ENCODE measurements around the gene UGT1A4. TPM values are rescaled to one million over a fixed set of nuclear protein-coding genes. Genes with fewer than 3 reads are reported as not detected.
"Not testable (repeated sequence)": the region's sequence is repeated elsewhere in the genome, so short reads cannot be mapped to it uniquely, and the experiment has no call there.

Gene UGT1A4
- total RNA-seq, 2 experiments from 2014 or later = not detected

DNA sequence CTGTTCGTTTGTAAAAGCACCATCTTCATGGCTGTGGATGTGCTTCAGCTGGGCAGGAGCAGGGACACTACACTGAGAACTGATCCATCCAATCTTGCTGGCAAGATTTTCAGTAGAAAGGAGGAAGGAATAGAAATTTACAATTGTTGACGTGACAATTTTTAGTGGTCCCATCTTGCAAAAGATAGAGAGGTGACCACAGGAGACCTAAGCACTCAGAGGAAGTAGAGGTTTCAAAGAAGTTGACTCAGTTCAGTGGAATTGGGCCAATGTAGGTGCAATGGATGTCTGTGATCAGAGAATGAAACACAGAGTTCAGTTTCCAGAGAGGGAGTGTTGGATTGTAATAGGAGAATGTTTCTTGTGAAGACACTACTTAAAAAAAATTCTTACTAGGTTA is 4.4 kb upstream of the UGT1A4 start:
- no peak overlapping the region for H3K4me3 Mint-ChIP-seq
- Histone ChIP-seq H3K4me3 (ENCODE audit: low read length) (no peak overlapping the region), H3K36me3 (ENCODE audit: insufficient read depth, low read length) (no peaks in the 10 kb centered on the region), H3K9me3 (ENCODE audit: control insufficient read depth in 1 of 2, insufficient read depth in 1 of 2, low read length in 2 of 2) (no peaks in the 10 kb centered on the region), H3K4me1 (ENCODE audit: insufficient read depth, low read length) (no peaks in the 10 kb centered on the region), H3K27ac (ENCODE audit: low read depth in 1 of 2, low read length in 2 of 2) (no peak overlapping the region), H3K27me3 (ENCODE audit: control insufficient read depth in 1 of 2, insufficient read depth in 2 of 2, low read length in 2 of 2) (peaks cover 0 to 13% of the 10 kb centered on the region in 2 experiments)
- no peak for DNase-seq
- no peaks in the 10 kb centered on the region for H3K9me3 Mint-ChIP-seq
- ChIA-PET POLR2A (no interaction called here), CTCF (no interaction called here)
- TF ChIP-seq, protein P1, sequence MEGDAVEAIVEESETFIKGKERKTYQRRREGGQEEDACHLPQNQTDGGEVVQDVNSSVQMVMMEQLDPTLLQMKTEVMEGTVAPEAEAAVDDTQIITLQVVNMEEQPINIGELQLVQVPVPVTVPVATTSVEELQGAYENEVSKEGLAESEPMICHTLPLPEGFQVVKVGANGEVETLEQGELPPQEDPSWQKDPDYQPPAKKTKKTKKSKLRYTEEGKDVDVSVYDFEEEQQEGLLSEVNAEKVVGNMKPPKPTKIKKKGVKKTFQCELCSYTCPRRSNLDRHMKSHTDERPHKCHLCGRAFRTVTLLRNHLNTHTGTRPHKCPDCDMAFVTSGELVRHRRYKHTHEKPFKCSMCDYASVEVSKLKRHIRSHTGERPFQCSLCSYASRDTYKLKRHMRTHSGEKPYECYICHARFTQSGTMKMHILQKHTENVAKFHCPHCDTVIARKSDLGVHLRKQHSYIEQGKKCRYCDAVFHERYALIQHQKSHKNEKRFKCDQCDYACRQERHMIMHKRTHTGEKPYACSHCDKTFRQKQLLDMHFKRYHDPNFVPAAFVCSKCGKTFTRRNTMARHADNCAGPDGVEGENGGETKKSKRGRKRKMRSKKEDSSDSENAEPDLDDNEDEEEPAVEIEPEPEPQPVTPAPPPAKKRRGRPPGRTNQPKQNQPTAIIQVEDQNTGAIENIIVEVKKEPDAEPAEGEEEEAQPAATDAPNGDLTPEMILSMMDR (IDR thresholded peaks at IDR 0.05) = no peak
- no peak overlapping the region for H3K27ac Mint-ChIP-seq
- no peak for ATAC-seq (ENCODE audit: poor library complexity)
- intact Hi-C loops (cut with DNase I, micrococcal nuclease) = loop anchor here (5.0 to 10.0 kb wide), 4 partner anchors 312 to 952 kb away; no protein-coding TSS in a partner anchor
- no peaks in the 10 kb centered on the region for H3K36me3 Mint-ChIP-seq (ENCODE audit: low read depth)
- H3K4me1 Mint-ChIP-seq (ENCODE audit: low read depth) = no peaks in the 10 kb centered on the region
- H3K27me3 Mint-ChIP-seq = peaks cover 37% of the 10 kb centered on the region

DNA sequence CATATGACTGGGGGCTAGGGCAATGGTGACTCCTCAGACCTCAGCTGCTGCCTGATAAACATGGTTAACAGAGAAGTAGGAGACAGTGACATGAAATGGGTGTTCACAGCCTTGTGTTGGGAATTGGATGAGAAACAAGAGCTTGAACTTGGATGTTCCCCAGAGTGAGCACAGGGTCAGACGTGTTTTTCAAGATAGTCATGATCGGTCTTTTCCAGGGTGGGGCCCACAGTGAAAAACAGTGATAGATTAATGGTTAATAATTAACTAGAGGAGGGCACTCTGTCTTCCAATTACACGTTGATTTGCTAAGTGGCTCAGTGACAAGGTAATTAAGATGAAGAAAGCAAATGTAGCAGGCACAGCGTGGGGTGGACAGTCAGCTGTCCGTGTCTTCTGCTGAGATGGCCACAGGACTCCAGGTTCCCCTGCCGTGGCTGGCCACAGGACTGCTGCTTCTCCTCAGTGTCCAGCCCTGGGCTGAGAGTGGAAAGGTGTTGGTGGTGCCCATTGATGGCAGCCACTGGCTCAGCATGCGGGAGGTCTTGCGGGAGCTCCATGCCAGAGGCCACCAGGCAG is 10.3 kb downstream of the UGT1A4 start, which contains the start of gene UGT1A3:
UGT1A3 (plus strand) TSS at position 320 of the 579 bp plus-strand sequence; CDS start at position 405, 85 bp downstream.
- CTCF ChIA-PET = no interaction called here

DNA sequence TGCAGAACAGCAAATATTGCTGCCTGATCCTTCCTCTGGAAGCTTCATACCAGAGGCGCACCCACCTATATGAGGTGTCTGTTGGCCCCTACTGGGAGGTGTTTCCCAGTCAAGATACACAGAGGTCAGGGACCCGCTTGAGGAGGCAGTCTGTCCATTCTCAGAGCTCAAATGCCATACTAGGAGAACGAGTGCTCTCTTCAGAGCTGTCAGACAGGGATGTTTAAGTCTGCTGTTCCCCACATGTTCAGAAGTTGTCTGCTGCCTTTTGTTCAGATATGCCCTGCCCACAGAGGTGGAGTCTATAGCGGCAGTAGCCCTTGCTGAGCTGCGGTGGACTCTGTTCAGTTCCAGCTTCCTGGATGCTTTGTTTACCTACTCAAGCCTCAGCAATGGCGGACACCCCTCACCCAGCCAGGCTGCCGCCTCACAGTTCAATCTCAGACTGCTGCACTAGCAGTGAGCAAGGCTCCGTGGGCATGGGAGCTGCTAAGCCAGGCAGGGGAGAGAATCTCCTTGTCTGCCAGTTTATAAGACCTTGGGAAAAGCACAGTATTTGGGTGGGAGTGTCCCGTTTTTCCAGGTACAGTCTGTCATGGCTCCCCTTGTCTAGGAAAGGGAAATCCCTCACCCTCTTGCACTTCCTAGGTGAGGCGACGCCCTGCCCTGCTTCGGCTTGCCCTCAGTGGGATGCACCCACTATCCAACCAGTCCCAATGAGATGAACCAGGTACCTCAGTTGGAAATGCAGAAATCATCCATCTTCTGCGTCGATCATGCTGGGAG is 18.5 kb downstream of the UGT1A4 start:
- H3K4me3 ChIP-seq (ENCODE audit: low read length); H3K4me1 ChIP-seq (ENCODE audit: insufficient read depth, low read length); H3K27me3 ChIP-seq (ENCODE audit: control insufficient read depth in 1 of 2, insufficient read depth in 2 of 2, low read length in 2 of 2); H3K36me3 ChIP-seq (ENCODE audit: insufficient read depth, low read length); H3K9me3 Mint-ChIP-seq; H3K9me3 ChIP-seq (ENCODE audit: control insufficient read depth in 1 of 2, insufficient read depth in 1 of 2, low read length in 2 of 2); CTCF ChIA-PET; ATAC-seq (ENCODE audit: poor library complexity); H3K36me3 Mint-ChIP-seq (ENCODE audit: low read depth); POLR2A ChIA-PET; DNase-seq; H3K4me1 Mint-ChIP-seq (ENCODE audit: low read depth); H3K27ac ChIP-seq (ENCODE audit: low read depth in 1 of 2, low read length in 2 of 2); intact Hi-C loops (cut with DNase I, micrococcal nuclease); H3K27ac Mint-ChIP-seq; H3K4me3 Mint-ChIP-seq: not testable (repeated sequence)
- peaks cover 45% of the 10 kb centered on the region for H3K27me3 Mint-ChIP-seq

More for the DNA sequence above, 10.3 kb downstream of the UGT1A4 start, which contains the start of gene UGT1A3:
- Histone ChIP-seq H3K4me1 (ENCODE audit: insufficient read depth, low read length) (no peaks in the 10 kb centered on the region), H3K36me3 (ENCODE audit: insufficient read depth, low read length) (no peaks in the 10 kb centered on the region), H3K9me3 (ENCODE audit: control insufficient read depth in 1 of 2, insufficient read depth in 1 of 2, low read length in 2 of 2) (no peaks in the 10 kb centered on the region), H3K27ac (ENCODE audit: low read depth in 1 of 2, low read length in 2 of 2) (no peak within 1 kb of the TSS), H3K4me3 (ENCODE audit: low read length) (no peak within 1 kb of the TSS), H3K27me3 (ENCODE audit: control insufficient read depth in 1 of 2, insufficient read depth in 2 of 2, low read length in 2 of 2) (no peaks in the 10 kb centered on the region)
- TF ChIP-seq, protein P1 (IDR thresholded peaks at IDR 0.05) = no peak
- H3K36me3 Mint-ChIP-seq (ENCODE audit: low read depth) = no peaks in the 10 kb centered on the region
- intact Hi-C loops (cut with DNase I, micrococcal nuclease) = no loop called here
- no peaks in the 10 kb centered on the region for H3K4me1 Mint-ChIP-seq (ENCODE audit: low read depth)
- no peak for ATAC-seq (ENCODE audit: poor library complexity)
- H3K4me3 Mint-ChIP-seq = no peak within 1 kb of the TSS
- H3K9me3 Mint-ChIP-seq = no peaks in the 10 kb centered on the region
- DNase-seq = no peak
- POLR2A ChIA-PET = no interaction called here
- H3K27ac Mint-ChIP-seq = no peak within 1 kb of the TSS
- peaks cover 23% of the 10 kb centered on the region for H3K27me3 Mint-ChIP-seq

All from CD4-positive, alpha-beta T cell (primary cell).